ENCODE data around the gene PPP1R12B. TPM values are rescaled to one million over a fixed set of nuclear protein-coding genes. Genes with fewer than 3 reads are reported as not detected.
A peak's percentile ranks its signal among the peaks of the same experiment; 100 is the strongest.
"Not testable (repeated sequence)": the region's sequence is repeated elsewhere in the genome, so short reads cannot be mapped to it uniquely, and the experiment has no call there.

PPP1R12B gene
- total RNA-seq, 1 experiment from 2014 or later: 13.1 TPM

- no peak overlapping the region for H3K4me3 ChIP-seq (ENCODE audit: low read depth in 2 of 2, low read length in 2 of 2)
- BruUV-seq (replicated peaks): no TSS peak
- H3K27me3 ChIP-seq (ENCODE audit: control insufficient read depth, insufficient read depth, low read length): no peaks in the 10 kb centered on the region
- ChIA-PET CTCF (no interaction called here), POLR2A (no interaction called here)
- no peak for DNase-seq (ENCODE audit: low read depth, low spot score)
- TF ChIP-seq TCF7L2 (IDR thresholded peaks at IDR 0.05; ENCODE audit: low read depth, low read length) (no peak), SIN3A (IDR thresholded peaks at IDR 0.05; ENCODE audit: borderline replicate concordance, insufficient read depth, low read depth, low read length) (no peak), POLR2AphosphoS5 (IDR thresholded peaks at IDR 0.05; ENCODE audit: low read depth, low read length) (no peak), CTCF (IDR thresholded peaks at IDR 0.05) (no peak), REST (IDR thresholded peaks at IDR 0.05; ENCODE audit: insufficient read depth in 1 of 2, low read depth in 2 of 2, low read length in 1 of 2) (no peak)
- H3K27ac ChIP-seq (ENCODE audit: low read length): no peak overlapping the region
- no peaks in the 10 kb centered on the region for H3K36me3 ChIP-seq (ENCODE audit: control insufficient read depth, insufficient read depth, low read length)
- no peaks in the 10 kb centered on the region for H3K9me3 ChIP-seq (ENCODE audit: control insufficient read depth, insufficient read depth, low read depth, low read length)
- intact Hi-C loops (cut with micrococcal nuclease; ENCODE audit: unreplicated experiment) (no loop called here), in situ Hi-C loops (cut with HindIII; ENCODE audit: low pct_unique_long_range_greater_than_20kb, low sequenced_read_pairs) (no loop called here)
- no peaks in the 10 kb centered on the region for H3K4me1 ChIP-seq (ENCODE audit: control insufficient read depth, insufficient read depth, low read length)
- no peak for ATAC-seq
These were observed 150.0 kb downstream of the PPP1R12B start for GRCh38 chr1:202498542-202498941.

- in situ Hi-C loops (cut with HindIII; ENCODE audit: low pct_unique_long_range_greater_than_20kb, low sequenced_read_pairs); DNase-seq (ENCODE audit: low read depth, low spot score); BruUV-seq (replicated peaks); H3K4me3 ChIP-seq (ENCODE audit: low read depth in 2 of 2, low read length in 2 of 2); H3K27ac ChIP-seq (ENCODE audit: low read length); H3K4me1 ChIP-seq (ENCODE audit: control insufficient read depth, insufficient read depth, low read length); H3K9me3 ChIP-seq (ENCODE audit: control insufficient read depth, insufficient read depth, low read depth, low read length); H3K27me3 ChIP-seq (ENCODE audit: control insufficient read depth, insufficient read depth, low read length); intact Hi-C loops (cut with micrococcal nuclease; ENCODE audit: unreplicated experiment); ATAC-seq; H3K36me3 ChIP-seq (ENCODE audit: control insufficient read depth, insufficient read depth, low read length); POLR2A ChIA-PET: not testable (repeated sequence)
- CTCF ChIA-PET: interaction anchor here (1.7 kb wide), 1 partner anchor 100 kb away, joined by 7 read pairs; no protein-coding TSS in a partner anchor
These were observed 151.5 kb downstream of the PPP1R12B start for GRCh38 chr1:202499997-202500396.

- DNase-seq (ENCODE audit: low read depth, low spot score) (peak; percentile 38), ATAC-seq (peak; percentile 84)
- Histone ChIP-seq H3K27ac (ENCODE audit: low read length) (no peak overlapping the region), H3K36me3 (ENCODE audit: control insufficient read depth, insufficient read depth, low read length) (no peaks in the 10 kb centered on the region), H3K4me3 (ENCODE audit: low read depth in 2 of 2, low read length in 2 of 2) (no peak overlapping the region), H3K27me3 (ENCODE audit: control insufficient read depth, insufficient read depth, low read length) (no peaks in the 10 kb centered on the region), H3K4me1 (ENCODE audit: control insufficient read depth, insufficient read depth, low read length) (no peaks in the 10 kb centered on the region), H3K9me3 (ENCODE audit: control insufficient read depth, insufficient read depth, low read depth, low read length) (no peaks in the 10 kb centered on the region)
- no TSS peak for BruUV-seq (replicated peaks)
- no peak for TF ChIP-seq POLR2AphosphoS5 (IDR thresholded peaks at IDR 0.05; ENCODE audit: low read depth, low read length)
- no peak for TF ChIP-seq SIN3A (IDR thresholded peaks at IDR 0.05; ENCODE audit: borderline replicate concordance, insufficient read depth, low read depth, low read length)
- TF ChIP-seq CTCF (IDR thresholded peaks at IDR 0.05): peak; percentile 54; the same call in 1 of the 2 replicates
- POLR2A ChIA-PET: no interaction called here
- in situ Hi-C loops (cut with HindIII; ENCODE audit: low pct_unique_long_range_greater_than_20kb, low sequenced_read_pairs): no loop called here
- CTCF ChIA-PET: interaction anchor here (1.0 to 1.7 kb wide), 2 partner anchors 70 to 99 kb away, joined by 3 to 7 read pairs; no protein-coding TSS in a partner anchor
- intact Hi-C loops (cut with micrococcal nuclease; ENCODE audit: unreplicated experiment): loop anchor here (1.0 kb wide), 1 partner anchor 99 kb away; no protein-coding TSS in a partner anchor
These were observed 152.8 kb downstream of the PPP1R12B start for GRCh38 chr1:202501281-202501680.

Measured in Panc1 (cell line).